Activated B cell treated with CpG ODN at 0.5 μM for 24 hours (primary cell): ENCODE measurements around the gene UNC13B. TPM values are rescaled to one million over a fixed set of nuclear protein-coding genes. Genes with fewer than 3 reads are reported as not detected.

Experiments
- ATAC-seq: fragments of 200-7000 bp; cut with Tn5 transposase; one replicate; pipeline ENCODE4 v1.10.0; 2021; ENCODE audit warnings: low read depth, mild to moderate bottlenecking, moderate library complexity
- CTCF ChIA-PET: fragments of 350-600 bp; sonication (Branson Sonifier 250); formaldehyde crosslinking; loops from one replicate; lab custom pipeline; 2021; ENCODE audit warnings: antibody characterized with exemption; lab: Charles Lee
- POLR2A ChIA-PET: fragments of 350-600 bp; sonication (Branson Sonifier 250); formaldehyde crosslinking; loops from one replicate; lab custom pipeline; 2021; ENCODE audit warnings: antibody characterized with exemption; lab: Charles Lee
- DNase-seq: peaks from one replicate; pipeline ENCODE4 v3.0.0; 2022
- H3K27ac Mint-ChIP-seq: one replicate; pipeline ENCODE4 v1.8.0; 2020; ENCODE audit warnings: mixed read lengths
- H3K27me3 Mint-ChIP-seq: one replicate; pipeline ENCODE4 v1.8.0; 2021; ENCODE audit warnings: mixed read lengths
- H3K36me3 Mint-ChIP-seq: one replicate; pipeline ENCODE4 v1.8.0; 2021; ENCODE audit warnings: low read depth, mixed read lengths
- H3K4me1 Mint-ChIP-seq: one replicate; pipeline ENCODE4 v1.8.0; 2021; ENCODE audit warnings: mixed read lengths
- H3K4me3 Mint-ChIP-seq: one replicate; pipeline ENCODE4 v1.8.0; 2020; ENCODE audit warnings: mild to moderate bottlenecking, mixed read lengths
- H3K9me3 Mint-ChIP-seq: one replicate; pipeline ENCODE4 v1.8.0; 2020; ENCODE audit warnings: mixed read lengths
- CTCF ChIP-seq: fragments of 200-600 bp; IDR thresholded peaks from one replicate; pipeline ENCODE4 v1.8.0; 2022; ENCODE audit warnings: antibody characterized with exemption, mild to moderate bottlenecking
- intact Hi-C: fragments of 100-400 bp; cut with micrococcal nuclease; formaldehyde crosslinking; loops from one replicate; pipeline ENCODE4 v1.15.1; 2024
- total RNA-seq: library from RNA; stranded (reverse); gene quantifications from 2 replicates; pipeline ENCODE4 v1.2.3, GENCODE V29; 2022

UNC13B gene
- total RNA-seq, 1 donor from 2014 or later = 0.53 TPM

DNA sequence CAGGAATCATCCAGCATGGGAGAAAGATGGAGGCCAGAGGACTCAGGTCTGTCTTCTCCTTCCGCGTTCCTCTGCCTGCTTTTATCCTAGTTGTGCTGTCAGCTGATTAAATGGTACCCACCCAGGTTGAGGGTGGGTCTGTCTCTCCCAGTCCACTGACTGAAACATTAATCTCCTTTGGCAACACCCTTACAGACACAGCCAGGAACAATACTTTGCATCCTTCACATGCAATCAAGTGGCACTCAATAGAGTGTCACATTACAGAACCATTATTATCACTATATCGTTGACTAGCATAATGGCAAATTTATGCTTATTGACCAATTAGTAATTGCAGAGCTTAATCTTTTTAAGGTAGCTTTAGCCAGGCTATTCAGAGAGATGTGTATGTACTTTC is 64.8 kb downstream of the UNC13B start:
- POLR2A ChIA-PET = no interaction called here
- H3K27ac Mint-ChIP-seq = no peak overlapping the region
- H3K9me3 Mint-ChIP-seq = peaks cover 4% of the 10 kb centered on the region
- peaks cover 2% of the 10 kb centered on the region for H3K27me3 Mint-ChIP-seq
- no peak overlapping the region for H3K4me3 Mint-ChIP-seq
- CTCF ChIA-PET = no interaction called here
- no peak for DNase-seq
- no peak for TF ChIP-seq CTCF
- H3K36me3 Mint-ChIP-seq = no peaks in the 10 kb centered on the region
- intact Hi-C loops = no loop called here
- ATAC-seq = no peak
- H3K4me1 Mint-ChIP-seq = no peaks in the 10 kb centered on the region

DNA sequence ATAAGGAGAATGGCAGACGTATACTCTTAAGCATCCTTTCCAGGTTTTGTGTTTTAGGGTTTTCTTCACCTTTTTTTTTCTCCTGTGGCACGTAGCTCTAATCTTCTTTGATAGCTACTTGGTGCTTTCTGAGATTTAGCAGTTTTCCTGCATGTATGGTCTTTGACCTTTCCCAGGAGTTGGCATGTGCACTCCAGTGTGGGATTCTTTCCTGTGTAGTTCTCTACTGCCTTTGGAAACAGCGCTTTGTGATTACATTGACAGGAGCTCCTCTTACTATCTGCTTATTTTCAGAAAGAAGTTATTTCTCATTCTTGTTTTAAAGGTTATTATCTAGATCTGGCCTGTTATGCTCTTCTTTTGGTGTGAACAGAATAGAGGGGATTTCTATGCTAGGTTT is 65.5 kb downstream of the UNC13B start:
- H3K9me3 Mint-ChIP-seq = peaks cover 4% of the 10 kb centered on the region
- H3K36me3 Mint-ChIP-seq = no peaks in the 10 kb centered on the region
- H3K27ac Mint-ChIP-seq = no peak overlapping the region
- no peak for TF ChIP-seq CTCF
- DNase-seq (no peak), ATAC-seq (no peak)
- CTCF ChIA-PET = no interaction called here
- no peaks in the 10 kb centered on the region for H3K4me1 Mint-ChIP-seq
- POLR2A ChIA-PET = interaction anchor here (0.6 kb wide), 1 partner anchor 10 kb away, joined by 3 read pairs; no protein-coding TSS in a partner anchor
- intact Hi-C loops = no loop called here
- peaks cover 5% of the 10 kb centered on the region for H3K27me3 Mint-ChIP-seq
- H3K4me3 Mint-ChIP-seq = no peak overlapping the region

GRCh38 chr9:35229066-35229778 is 67.4 kb downstream of the UNC13B start:
- Mint-ChIP-seq H3K36me3 (no peaks in the 10 kb centered on the region), H3K27ac (no peak overlapping the region), H3K9me3 (no peaks in the 10 kb centered on the region), H3K4me3 (no peak overlapping the region), H3K27me3 (peaks cover 5% of the 10 kb centered on the region), H3K4me1 (no peaks in the 10 kb centered on the region)
- no peak for TF ChIP-seq CTCF
- CTCF ChIA-PET = interaction anchor here (1.4 kb wide), 1 partner anchor 17 kb away, joined by 3 read pairs; no protein-coding TSS in a partner anchor
- intact Hi-C loops = no loop called here
- POLR2A ChIA-PET = no interaction called here
- DNase-seq (no peak), ATAC-seq (no peak)

- intact Hi-C loops = no loop called here
- ChIA-PET CTCF (interaction anchor here (1.4 kb wide), 1 partner anchor 18 kb away, joined by 3 read pairs; no protein-coding TSS in a partner anchor), POLR2A (no interaction called here)
- ATAC-seq = no peak
- Mint-ChIP-seq H3K4me1 (no peaks in the 10 kb centered on the region), H3K27me3 (peaks cover 5% of the 10 kb centered on the region), H3K9me3 (no peaks in the 10 kb centered on the region), H3K36me3 (no peaks in the 10 kb centered on the region), H3K27ac (no peak overlapping the region), H3K4me3 (no peak overlapping the region)
- TF ChIP-seq CTCF = no peak
- DNase-seq = no peak
Observed at GRCh38 chr9:35229779-35230143, 68.0 kb downstream of the UNC13B start.

DNA sequence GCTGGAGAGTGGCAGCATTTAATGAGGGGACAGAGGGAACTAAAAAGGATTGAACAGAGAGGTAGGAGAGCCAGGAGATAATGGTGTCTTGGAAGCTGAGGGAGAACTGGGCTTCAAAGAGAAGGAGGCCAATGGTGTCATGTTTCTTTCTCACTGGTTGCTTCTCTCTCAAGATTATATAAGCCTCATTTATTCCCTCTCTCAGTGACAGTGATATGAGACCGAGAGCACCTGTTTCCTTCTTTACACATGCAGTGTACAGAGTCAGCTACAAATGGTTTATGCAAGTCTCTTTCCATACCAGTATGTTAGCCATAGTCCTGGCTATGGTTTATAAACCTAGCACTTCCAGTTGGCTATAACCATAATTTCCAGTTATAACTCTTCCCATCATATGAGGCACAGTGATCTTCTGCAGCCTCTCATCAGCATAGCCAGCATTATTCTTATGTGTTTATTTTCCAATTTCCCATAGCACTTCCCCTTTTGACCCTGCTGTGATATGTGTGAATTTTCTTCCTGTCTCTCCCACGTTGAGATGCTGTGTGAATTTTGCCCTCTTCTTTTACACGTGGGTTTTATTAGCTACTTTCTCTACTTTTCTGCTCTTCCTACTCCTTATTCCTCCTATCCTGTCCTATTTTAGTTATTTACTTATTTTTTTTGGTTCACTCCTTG is 71.2 kb downstream of the UNC13B start:
- Mint-ChIP-seq H3K9me3 (no peaks in the 10 kb centered on the region), H3K27me3 (peaks cover 5% of the 10 kb centered on the region), H3K36me3 (no peaks in the 10 kb centered on the region), H3K27ac (no peak overlapping the region), H3K4me3 (no peak overlapping the region), H3K4me1 (no peaks in the 10 kb centered on the region)
- intact Hi-C loops = no loop called here
- ChIA-PET POLR2A (no interaction called here), CTCF (no interaction called here)
- no peak for DNase-seq
- TF ChIP-seq CTCF = no peak
- no peak for ATAC-seq
